H9 (cell line): ENCODE data around the gene KCNJ13. TPM values are rescaled to one million over a fixed set of nuclear protein-coding genes. Genes with fewer than 3 reads are reported as not detected.

Experiments
- DNase-seq: peaks from one replicate; pipeline ENCODE4 v3.0.0-alpha.2; 2017
- H2AFZ ChIP-seq: one replicate; pipeline ENCODE4 v1.6.1; 2013; ENCODE audit warnings: mild to moderate bottlenecking, low read length, control low read depth, moderate library complexity
- H2AK5ac ChIP-seq: 2 replicates; pipeline ENCODE4 v1.6.1; 2013; ENCODE audit warnings: low read length, control low read depth, mixed read lengths; ENCODE audit not compliant: insufficient read length
- H2BK120ac ChIP-seq: one replicate; pipeline ENCODE4 v1.6.1; 2013; ENCODE audit warnings: low read depth, mild to moderate bottlenecking, low read length, control low read depth, inconsistent platforms; ENCODE audit not compliant: poor library complexity, severe bottlenecking
- H2BK12ac ChIP-seq: 2 replicates; pipeline ENCODE4 v1.6.1; 2013; ENCODE audit warnings: low read length, control low read depth, mixed read lengths, low read depth; ENCODE audit not compliant: insufficient read length
- H2BK15ac ChIP-seq: 2 replicates; pipeline ENCODE4 v1.6.1; 2013; ENCODE audit warnings: low read depth, low read length, control low read depth
- H2BK20ac ChIP-seq: one replicate; pipeline ENCODE4 v1.6.1; 2013; ENCODE audit warnings: low read depth, mild to moderate bottlenecking, low read length, control low read depth, inconsistent platforms; ENCODE audit not compliant: poor library complexity, severe bottlenecking
- H2BK5ac ChIP-seq: 2 replicates; pipeline ENCODE4 v1.6.1; 2013; ENCODE audit warnings: low read length, control low read depth, mixed read lengths; ENCODE audit not compliant: insufficient read length
- H3K14ac ChIP-seq: 2 replicates; pipeline ENCODE4 v1.6.1; 2013; ENCODE audit warnings: low read length, control low read depth; ENCODE audit not compliant: insufficient read depth
- H3K18ac ChIP-seq: 2 replicates; pipeline ENCODE4 v1.6.1; 2013; ENCODE audit warnings: low read depth, mild to moderate bottlenecking, mixed read lengths, low read length, control low read depth; ENCODE audit not compliant: insufficient read length
- H3K23ac ChIP-seq: 2 replicates; pipeline ENCODE4 v1.6.1; 2013; ENCODE audit warnings: low read length, control low read depth, mixed read lengths, low read depth; ENCODE audit not compliant: insufficient read length
- H3K23me2 ChIP-seq: 2 replicates; pipeline ENCODE4 v1.6.1; 2013; ENCODE audit warnings: low read depth, mild to moderate bottlenecking, mixed read lengths, low read length, control low read depth; ENCODE audit not compliant: insufficient read length, poor library complexity, severe bottlenecking
- H3K27ac ChIP-seq: 2 replicates; pipeline ENCODE4 v1.5.1; 2013; ENCODE audit warnings: low read length, control low read depth, mixed read lengths, low read depth; ENCODE audit not compliant: insufficient read length
- H3K27me3 ChIP-seq: 2 replicates; pipeline ENCODE4 v1.6.1; 2013; ENCODE audit warnings: low read length, control low read depth, inconsistent platforms; ENCODE audit not compliant: insufficient read depth
- H3K4ac ChIP-seq: 2 replicates; pipeline ENCODE4 v1.6.1; 2013; ENCODE audit warnings: low read depth, mild to moderate bottlenecking, control low read depth, inconsistent platforms, low read length, moderate library complexity
- H3K4me1 ChIP-seq: 2 replicates; pipeline ENCODE4 v1.6.1; 2013; ENCODE audit warnings: low read length, control low read depth, inconsistent platforms; ENCODE audit not compliant: insufficient read depth
- H3K4me2 ChIP-seq: 2 replicates; pipeline ENCODE4 v1.6.1; 2013; ENCODE audit warnings: low read length, control low read depth, mixed read lengths; ENCODE audit not compliant: insufficient read length, insufficient read depth
- H3K56ac ChIP-seq: 2 replicates; pipeline ENCODE4 v1.6.1; 2013; ENCODE audit warnings: low read depth, mild to moderate bottlenecking, mixed read lengths, low read length, control low read depth; ENCODE audit not compliant: insufficient read length
- H3K79me1 ChIP-seq: 2 replicates; pipeline ENCODE4 v1.6.1; 2013; ENCODE audit warnings: low read depth, mild to moderate bottlenecking, moderate library complexity, low read length, control low read depth, inconsistent platforms; ENCODE audit not compliant: insufficient read depth, poor library complexity, severe bottlenecking
- H3K79me2 ChIP-seq: 2 replicates; pipeline ENCODE4 v1.6.1; 2013; ENCODE audit warnings: low read length, control low read depth, inconsistent platforms; ENCODE audit not compliant: insufficient read depth
- H3K9ac ChIP-seq: 2 replicates; pipeline ENCODE4 v1.6.1; 2013; ENCODE audit warnings: low read length, control low read depth, mixed read lengths; ENCODE audit not compliant: insufficient read length; ENCODE audit errors: extremely low read depth
- H3K9me3 ChIP-seq: one replicate; pipeline ENCODE4 v1.6.1; 2013; ENCODE audit warnings: low read depth, low read length, inconsistent platforms; ENCODE audit not compliant: control insufficient read depth
- H3T11ph ChIP-seq: one replicate; pipeline ENCODE4 v1.6.1; 2013; ENCODE audit warnings: mild to moderate bottlenecking, low read length, control low read depth, inconsistent platforms
- H4K20me1 ChIP-seq: one replicate; pipeline ENCODE4 v1.6.1; 2013; ENCODE audit not compliant: control insufficient read depth, insufficient read length, insufficient read depth
- H4K5ac ChIP-seq: 2 replicates; pipeline ENCODE4 v1.6.1; 2013; ENCODE audit warnings: low read depth, mild to moderate bottlenecking, mixed read lengths, low read length, control low read depth; ENCODE audit not compliant: insufficient read length
- H4K8ac ChIP-seq: replicated peaks from 2 replicates; pipeline ENCODE4 v1.6.1; 2013; ENCODE audit warnings: low read length, control low read depth, mixed read lengths, low read depth; ENCODE audit not compliant: insufficient read length
- H4K91ac ChIP-seq: 2 replicates; pipeline ENCODE4 v1.6.1; 2013; ENCODE audit warnings: low read depth, mild to moderate bottlenecking, moderate library complexity, mixed read lengths, low read length, control low read depth; ENCODE audit not compliant: insufficient read length
- H3K27ac Mint-ChIP-seq, 3 experiments: 2 replicates in 2 of 3; 3 replicates in 1 of 3; pipeline ENCODE4 v1.8.0; 2020 to 2021; ENCODE audit warnings: mixed read lengths in 3 of 3, mild to moderate bottlenecking in 1 of 3, moderate library complexity in 1 of 3
- H3K27me3 Mint-ChIP-seq: 2 replicates; pipeline ENCODE4 v1.8.0; 2021; ENCODE audit warnings: low read depth, mild to moderate bottlenecking, moderate library complexity, mixed read lengths
- H3K36me3 Mint-ChIP-seq, 3 experiments: 2 replicates in 2 of 3; 3 replicates in 1 of 3; pipeline ENCODE4 v1.8.0; 2020 to 2021; ENCODE audit warnings: low read depth in 3 of 3, mixed read lengths in 3 of 3; ENCODE audit not compliant: insufficient read depth in 1 of 3
- H3K4me1 Mint-ChIP-seq, 2 experiments: 2 replicates each; pipeline ENCODE4 v1.8.0; 2020; ENCODE audit warnings: mixed read lengths in 2 of 2
- H3K4me3 Mint-ChIP-seq, 2 experiments: 2 replicates in 1 of 2; 3 replicates in 1 of 2; pipeline ENCODE4 v1.8.0; 2020 to 2021; ENCODE audit warnings: mild to moderate bottlenecking in 2 of 2, mixed read lengths in 2 of 2, moderate library complexity in 1 of 2
- H3K9me3 Mint-ChIP-seq, 2 experiments: 2 replicates in 1 of 2; 3 replicates in 1 of 2; pipeline ENCODE4 v1.8.0; 2020; ENCODE audit warnings: mild to moderate bottlenecking in 2 of 2, mixed read lengths in 2 of 2, moderate library complexity in 1 of 2
- CTCF ChIP-seq: fragments of 200-600 bp; sonication (generic); conservative IDR thresholded peaks from 3 replicates; pipeline ENCODE4 v1.8.0; 2021; ENCODE audit warnings: antibody characterized with exemption, mild to moderate bottlenecking
- WGBS: extraction: QIAGEN DNeasy Blood & Tissue Kit; methylation state at CpG from one replicate; pipeline ENCODE4 v1.1.7; 2013; ENCODE audit warnings: missing lambda C conversion rate, low lambda C conversion rate, mixed read lengths; ENCODE audit not compliant: insufficient read length; ENCODE audit errors: extremely low coverage; 5-methylcytosine and 5-hydroxymethylcytosine counted together
- total RNA-seq: library from RNA; stranded (reverse); gene quantifications from 2 replicates; pipeline ENCODE4 v1.2.1, GENCODE V29; 2021

KCNJ13 gene
- total RNA-seq, 1 experiment from 2014 or later: not detected

GRCh38 chr2:232748038-232748437 is 28.3 kb downstream of the KCNJ13 start:
- H4K5ac ChIP-seq: no peak overlapping the region
- no peak overlapping the region for H2BK15ac ChIP-seq
- H2AFZ ChIP-seq: no peak overlapping the region
- H2AK5ac ChIP-seq: no peak overlapping the region
- no peak overlapping the region for H3K4me2 ChIP-seq
- no peaks in the 10 kb centered on the region for H3K27me3 ChIP-seq
- H3K79me1 ChIP-seq: no peaks in the 10 kb centered on the region
- no peak overlapping the region for H3K23ac ChIP-seq
- no peak overlapping the region for H3K14ac ChIP-seq
- no peak for DNase-seq
- H3K9me3 ChIP-seq: no peaks in the 10 kb centered on the region
- H3K27ac ChIP-seq: no peak overlapping the region
- no peak overlapping the region for H2BK120ac ChIP-seq
- H4K20me1 ChIP-seq: no peaks in the 10 kb centered on the region
- Mint-ChIP-seq H3K27ac (no peak overlapping the region), H3K27me3 (no peaks in the 10 kb centered on the region; the same call in 1 of the 2 replicates), H3K4me3 (no peak overlapping the region), H3K36me3 (peaks cover 11 to 36% (median 34%) of the 10 kb centered on the region in 3 experiments; a peak in 6 of 7 replicates), H3K4me1 (no peaks in the 10 kb centered on the region), H3K9me3 (no peaks in the 10 kb centered on the region)
- H3K56ac ChIP-seq: no peak overlapping the region
- H2BK12ac ChIP-seq: no peak overlapping the region
- H2BK20ac ChIP-seq: no peak overlapping the region
- H3K4me1 ChIP-seq: no peaks in the 10 kb centered on the region
- no peak overlapping the region for H2BK5ac ChIP-seq
- H4K8ac ChIP-seq: no peak overlapping the region
- no peak overlapping the region for H3K4ac ChIP-seq
- H3K79me2 ChIP-seq: no peaks in the 10 kb centered on the region
- no peak overlapping the region for H3K9ac ChIP-seq
- no peak overlapping the region for H3K18ac ChIP-seq
- no peaks in the 10 kb centered on the region for H3K23me2 ChIP-seq
- no CpG with 5 or more reads among the region's 3 CpGs for WGBS
- H4K91ac ChIP-seq: no peak overlapping the region
- no peak overlapping the region for H3T11ph ChIP-seq
- TF ChIP-seq CTCF: no peak
